MM.1S (cell line): Measurements from ENCODE around the gene PADI3.

Experiments
- DNase-seq: peaks from one replicate; pipeline ENCODE4 v3.0.0-alpha.2; 2015
- H2AFZ ChIP-seq: fragments of 300-600 bp; sonication (generic); 2 replicates; pipeline ENCODE4 v1.6.0; 2016; ENCODE audit warnings: antibody characterized with exemption, low read length
- H3F3A ChIP-seq: fragments of 300-600 bp; sonication (generic); 2 replicates; pipeline ENCODE4 v1.6.1; 2016; ENCODE audit warnings: mild to moderate bottlenecking, antibody characterized with exemption, low read length, moderate library complexity, mixed read lengths; ENCODE audit not compliant: insufficient read depth
- H3K27ac ChIP-seq: fragments of 300-600 bp; sonication (generic); 2 replicates; pipeline ENCODE4 v1.5.1; 2016; ENCODE audit warnings: mild to moderate bottlenecking, low read length
- H3K27me3 ChIP-seq: fragments of 300-600 bp; sonication (generic); replicated peaks from 2 replicates; pipeline ENCODE4 v1.6.0; 2016; ENCODE audit warnings: low read length; ENCODE audit not compliant: insufficient read depth
- H3K36me3 ChIP-seq: fragments of 300-600 bp; sonication (generic); replicated peaks from 2 replicates; pipeline ENCODE4 v1.6.1; 2016; ENCODE audit warnings: mild to moderate bottlenecking, low read length, mixed read lengths; ENCODE audit not compliant: insufficient read depth
- H3K4me1 ChIP-seq: fragments of 300-600 bp; sonication (generic); 2 replicates; pipeline ENCODE4 v1.6.1; 2016; ENCODE audit warnings: low read length, mixed read lengths
- H3K4me2 ChIP-seq: fragments of 300-600 bp; sonication (generic); 2 replicates; pipeline ENCODE4 v1.6.0; 2016; ENCODE audit warnings: low read depth, low read length
- H3K4me3 ChIP-seq: fragments of 300-600 bp; sonication (generic); 2 replicates; pipeline ENCODE4 v1.5.1; 2016; ENCODE audit warnings: low read length, mixed read lengths
- H3K79me2 ChIP-seq: fragments of 300-600 bp; sonication (generic); 2 replicates; pipeline ENCODE4 v1.6.1; 2016; ENCODE audit warnings: mixed run types, low read length, mixed read lengths
- H3K9ac ChIP-seq: fragments of 300-600 bp; sonication (generic); 2 replicates; pipeline ENCODE4 v1.6.1; 2016; ENCODE audit warnings: low read length, mixed read lengths
- H3K9me2 ChIP-seq: fragments of 300-600 bp; sonication (generic); replicated peaks from 2 replicates; pipeline ENCODE4 v1.6.1; 2016; ENCODE audit warnings: mild to moderate bottlenecking, low read length, mixed read lengths; ENCODE audit not compliant: insufficient read depth
- H3K9me3 ChIP-seq: fragments of 300-600 bp; sonication (generic); replicated peaks from 2 replicates; pipeline ENCODE4 v1.6.1; 2016; ENCODE audit warnings: mild to moderate bottlenecking, low read length, mixed read lengths; ENCODE audit not compliant: insufficient read depth
- H4K20me1 ChIP-seq: fragments of 300-600 bp; sonication (generic); 2 replicates; pipeline ENCODE4 v1.6.1; 2016; ENCODE audit warnings: mild to moderate bottlenecking, low read length, moderate library complexity, mixed read lengths; ENCODE audit not compliant: insufficient read depth
- EZH2 ChIP-seq: fragments of 300-600 bp; sonication (generic); optimal IDR thresholded peaks from 2 replicates; pipeline ENCODE3; 2017; ENCODE audit warnings: low read depth, mild to moderate bottlenecking, antibody characterized with exemption, low read length, mixed read lengths
- EZH2phosphoT487 ChIP-seq: fragments of 300-600 bp; sonication (generic); IDR thresholded peaks from 2 replicates; pipeline ENCODE4 v1.6.1; 2018; ENCODE audit warnings: antibody characterized with exemption, low read length
- TF ChIP-seq, protein P1 (sequence below): fragments of 300-600 bp; sonication (generic); IDR thresholded peaks from 2 replicates; pipeline ENCODE4 v1.5.1; 2016; ENCODE audit warnings: antibody characterized with exemption, low read length, mixed read lengths

Gene PADI3

DNA sequence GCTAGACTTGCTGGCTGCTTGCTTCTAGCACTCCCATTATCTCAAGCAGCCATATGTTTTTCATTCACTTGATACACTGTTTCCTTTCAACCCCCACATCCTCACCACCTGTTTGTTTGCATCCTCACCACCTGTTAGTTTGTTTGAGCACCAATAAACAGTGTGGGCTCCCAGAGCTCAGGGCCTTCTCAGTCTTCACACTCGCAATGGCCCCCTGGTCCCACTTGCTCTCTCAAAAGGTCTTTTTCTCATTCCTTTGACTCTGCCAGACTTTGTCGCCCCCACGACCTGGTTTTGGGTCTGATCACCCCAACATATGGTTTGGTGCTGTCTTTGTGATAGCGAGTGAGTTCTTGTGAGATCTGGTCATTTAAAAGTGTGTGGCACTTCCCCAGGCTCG lies 52.9 kb downstream of the PADI3 start:
- Histone ChIP-seq H4K20me1 (no peaks in the 10 kb centered on the region), H3K79me2 (no peaks in the 10 kb centered on the region), H3K4me2 (no peak overlapping the region), H3K4me3 (no peak overlapping the region), H3F3A (no peaks in the 10 kb centered on the region), H3K27me3 (peaks cover 85% of the 10 kb centered on the region), H3K9me2 (no peaks in the 10 kb centered on the region), H3K27ac (no peak overlapping the region), H3K4me1 (no peaks in the 10 kb centered on the region), H3K36me3 (no peaks in the 10 kb centered on the region), H3K9ac (no peak overlapping the region), H3K9me3 (no peaks in the 10 kb centered on the region), H2AFZ (no peak overlapping the region)
- TF ChIP-seq, protein P1, sequence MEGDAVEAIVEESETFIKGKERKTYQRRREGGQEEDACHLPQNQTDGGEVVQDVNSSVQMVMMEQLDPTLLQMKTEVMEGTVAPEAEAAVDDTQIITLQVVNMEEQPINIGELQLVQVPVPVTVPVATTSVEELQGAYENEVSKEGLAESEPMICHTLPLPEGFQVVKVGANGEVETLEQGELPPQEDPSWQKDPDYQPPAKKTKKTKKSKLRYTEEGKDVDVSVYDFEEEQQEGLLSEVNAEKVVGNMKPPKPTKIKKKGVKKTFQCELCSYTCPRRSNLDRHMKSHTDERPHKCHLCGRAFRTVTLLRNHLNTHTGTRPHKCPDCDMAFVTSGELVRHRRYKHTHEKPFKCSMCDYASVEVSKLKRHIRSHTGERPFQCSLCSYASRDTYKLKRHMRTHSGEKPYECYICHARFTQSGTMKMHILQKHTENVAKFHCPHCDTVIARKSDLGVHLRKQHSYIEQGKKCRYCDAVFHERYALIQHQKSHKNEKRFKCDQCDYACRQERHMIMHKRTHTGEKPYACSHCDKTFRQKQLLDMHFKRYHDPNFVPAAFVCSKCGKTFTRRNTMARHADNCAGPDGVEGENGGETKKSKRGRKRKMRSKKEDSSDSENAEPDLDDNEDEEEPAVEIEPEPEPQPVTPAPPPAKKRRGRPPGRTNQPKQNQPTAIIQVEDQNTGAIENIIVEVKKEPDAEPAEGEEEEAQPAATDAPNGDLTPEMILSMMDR, result no peak
- TF ChIP-seq EZH2 (no peak), EZH2phosphoT487 (no peak)
- DNase-seq, result no peak

DNA sequence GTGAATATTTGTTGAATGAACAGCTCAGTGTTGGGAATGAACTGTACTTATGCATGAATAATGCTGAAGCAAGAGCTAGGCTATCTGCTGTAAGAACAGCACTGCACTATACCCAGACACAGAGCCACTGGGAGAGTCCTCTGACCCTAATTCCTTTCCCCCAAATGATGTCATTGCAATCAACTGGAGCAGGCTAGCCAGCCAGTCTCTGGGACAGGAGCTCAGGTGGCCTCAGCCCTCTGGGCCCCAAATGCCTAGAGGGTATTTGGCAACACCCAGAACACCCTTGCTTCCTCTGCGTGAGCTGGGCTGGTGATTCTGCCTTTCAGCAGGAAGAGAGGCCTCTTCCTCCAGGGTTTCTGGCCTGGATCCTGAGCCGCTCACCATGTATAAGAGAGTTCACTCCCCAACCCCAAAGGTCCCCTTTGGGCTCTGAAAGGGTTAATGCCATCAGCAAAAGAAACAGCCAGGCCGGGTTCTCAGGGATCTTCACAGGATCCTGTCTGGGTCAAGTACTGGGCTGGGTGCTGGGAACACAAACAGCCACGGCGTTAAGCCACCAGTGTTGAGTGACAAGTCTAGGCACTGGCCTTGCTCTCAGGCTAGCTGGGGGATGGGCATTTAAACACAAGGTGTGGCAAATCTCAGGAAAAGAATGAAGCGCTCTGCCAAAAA lies 55.4 kb downstream of the PADI3 start:
- no peak for DNase-seq
- no peaks in the 10 kb centered on the region for H4K20me1 ChIP-seq
- H3K9me2 ChIP-seq, result no peaks in the 10 kb centered on the region
- H3K36me3 ChIP-seq, result no peaks in the 10 kb centered on the region
- H3K27ac ChIP-seq, result no peak overlapping the region
- H2AFZ ChIP-seq, result no peak overlapping the region
- no peak overlapping the region for H3K9ac ChIP-seq
- H3F3A ChIP-seq, result no peaks in the 10 kb centered on the region
- H3K4me1 ChIP-seq, result no peaks in the 10 kb centered on the region
- no peaks in the 10 kb centered on the region for H3K9me3 ChIP-seq
- no peak for TF ChIP-seq EZH2phosphoT487
- TF ChIP-seq, protein P1, result no peak
- no peak for TF ChIP-seq EZH2
- H3K27me3 ChIP-seq, result peaks cover 86% of the 10 kb centered on the region
- no peaks in the 10 kb centered on the region for H3K79me2 ChIP-seq
- no peak overlapping the region for H3K4me2 ChIP-seq
- H3K4me3 ChIP-seq, result no peak overlapping the region

DNA sequence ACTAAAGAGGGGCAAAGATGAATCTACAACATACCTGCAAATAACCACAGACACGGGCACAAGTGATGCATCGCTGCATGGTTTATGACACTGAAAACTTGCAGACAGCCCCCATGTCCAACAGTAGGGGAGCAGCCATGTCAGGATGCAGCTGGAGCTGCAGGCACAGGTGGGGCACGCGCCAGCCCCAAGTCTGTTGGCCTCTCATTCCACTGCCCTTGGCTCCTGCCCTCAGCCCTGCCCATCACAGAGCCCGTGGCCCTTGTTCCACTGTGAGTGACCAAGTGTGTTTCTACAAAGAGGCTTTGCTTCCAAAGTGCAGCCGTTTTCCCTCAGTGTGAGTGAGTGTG lies 55.9 kb downstream of the PADI3 start:
- no peaks in the 10 kb centered on the region for H3K9me2 ChIP-seq
- no peak overlapping the region for H3K9ac ChIP-seq
- no peaks in the 10 kb centered on the region for H4K20me1 ChIP-seq
- no peaks in the 10 kb centered on the region for H3K79me2 ChIP-seq
- no peaks in the 10 kb centered on the region for H3F3A ChIP-seq
- no peak overlapping the region for H3K27ac ChIP-seq
- TF ChIP-seq, protein P1, result no peak
- TF ChIP-seq EZH2phosphoT487 (no peak), EZH2 (no peak)
- no peaks in the 10 kb centered on the region for H3K4me1 ChIP-seq
- no peaks in the 10 kb centered on the region for H3K9me3 ChIP-seq
- H3K4me3 ChIP-seq, result no peak overlapping the region
- no peak overlapping the region for H2AFZ ChIP-seq
- no peak overlapping the region for H3K4me2 ChIP-seq
- H3K27me3 ChIP-seq, result peaks cover 86% of the 10 kb centered on the region
- DNase-seq, result no peak
- H3K36me3 ChIP-seq, result no peaks in the 10 kb centered on the region
